ENCODE data around the gene NPLOC4. TPM values are rescaled to one million over a fixed set of nuclear protein-coding genes. Genes with fewer than 3 reads are reported as not detected.

NPLOC4 gene
- total RNA-seq, 3 donors from 2014 or later, result 78.4 to 89.5 (median 78.6) TPM

DNA sequence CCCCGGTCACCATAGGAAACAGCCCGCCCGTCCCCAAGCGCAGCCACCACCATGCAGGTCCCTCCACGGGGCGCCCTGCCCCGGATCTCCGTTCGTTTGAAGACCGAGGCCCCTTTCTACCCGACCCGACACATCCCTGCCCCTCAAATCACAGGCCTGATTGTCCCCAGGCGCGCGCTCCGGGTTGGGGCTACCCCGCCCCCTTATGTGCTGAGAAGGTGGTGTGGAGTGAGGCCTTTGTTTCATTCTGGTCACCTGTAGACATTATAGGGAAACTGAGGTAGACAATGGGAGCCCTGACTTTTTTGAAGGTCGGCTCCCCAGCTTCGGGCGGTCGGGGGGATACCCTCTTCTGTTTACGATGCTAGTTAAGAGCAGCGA lies 123.5 kb downstream of the NPLOC4 start:
- intact Hi-C loops (cut with DNase I, micrococcal nuclease), result loop anchor here in 1 of 2 donors (10.0 kb wide), 1 partner anchor 119 kb away; the partner anchor contains the start of gene BAHCC1
- H3K4me3 ChIP-seq, result peak overlapping the region; percentile 98
- H3K9me3 ChIP-seq, result no peaks in the 10 kb centered on the region
- peak; percentile 75 to 86 (median 85) for DNase-seq
- no peaks in the 10 kb centered on the region for H3K36me3 ChIP-seq (ENCODE audit: low read depth)
- ATAC-seq, result peak; percentile 25
- TF ChIP-seq CTCF (IDR thresholded peaks at IDR 0.05), result no peak
- H3K4me1 ChIP-seq (ENCODE audit: low read depth), result peaks cover 31% of the 10 kb centered on the region

DNA sequence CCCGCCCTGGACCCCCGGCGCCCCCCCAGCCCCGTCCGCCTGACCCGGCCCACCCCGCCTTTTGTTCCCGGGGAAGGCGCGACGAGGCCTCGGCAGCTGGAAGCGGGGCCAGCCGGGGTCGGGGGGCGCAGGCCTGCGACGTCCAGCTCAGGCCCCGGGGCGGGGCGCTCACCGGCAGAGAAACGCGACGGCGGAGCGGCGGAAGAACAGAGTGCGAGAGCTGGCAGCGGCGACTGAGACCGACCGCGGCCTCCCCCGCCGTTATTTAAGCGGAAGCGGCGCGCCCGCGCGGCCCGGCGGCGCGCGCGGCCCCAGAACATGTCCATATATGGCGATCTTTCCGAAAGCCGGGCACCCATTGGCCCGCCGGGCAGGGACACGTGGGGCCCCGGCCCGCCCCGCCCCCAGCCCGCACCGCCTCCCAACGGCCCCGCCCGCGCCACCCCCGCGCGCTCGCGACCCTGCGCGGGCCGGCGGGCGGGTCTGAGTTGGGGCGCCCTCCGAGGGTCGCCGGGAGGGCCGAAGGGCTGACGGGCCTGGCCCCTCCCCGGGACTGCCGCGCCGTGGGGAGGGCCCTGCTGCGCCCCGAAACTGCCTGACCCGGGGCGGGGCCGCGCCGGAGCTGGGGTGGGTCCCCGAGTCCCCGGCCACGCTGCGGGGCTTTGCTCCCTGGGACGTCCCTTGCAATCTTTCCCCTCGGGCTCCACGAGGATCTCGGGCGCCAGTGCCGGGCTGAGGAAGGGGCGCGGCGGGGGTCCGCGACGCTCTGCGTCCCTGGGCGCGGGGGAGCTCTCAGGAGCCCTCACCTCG lies 124.1 kb downstream of the NPLOC4 start, which contains the start of gene ACTG1:
Gene ACTG1, minus strand, starts transcription at position 238 of the 810 bp plus-strand sequence. CDS start 445 bp downstream, outside the sequence.
- intact Hi-C loops (cut with DNase I, micrococcal nuclease), result loop anchor here in 1 of 2 donors (10.0 kb wide), 1 partner anchor 118 kb away; the partner anchor contains the start of gene BAHCC1
- Histone ChIP-seq H3K4me3 (peak within 1 kb of the TSS; percentile 98), H3K4me1 (ENCODE audit: low read depth) (peaks cover 28% of the 10 kb centered on the region), H3K36me3 (ENCODE audit: low read depth) (no peaks in the 10 kb centered on the region), H3K9me3 (no peaks in the 10 kb centered on the region)
- TF ChIP-seq CTCF (IDR thresholded peaks at IDR 0.05), result no peak
- peak; percentile 60 for ATAC-seq
- DNase-seq, result peak; percentile 91 to 96 (median 96)

DNA sequence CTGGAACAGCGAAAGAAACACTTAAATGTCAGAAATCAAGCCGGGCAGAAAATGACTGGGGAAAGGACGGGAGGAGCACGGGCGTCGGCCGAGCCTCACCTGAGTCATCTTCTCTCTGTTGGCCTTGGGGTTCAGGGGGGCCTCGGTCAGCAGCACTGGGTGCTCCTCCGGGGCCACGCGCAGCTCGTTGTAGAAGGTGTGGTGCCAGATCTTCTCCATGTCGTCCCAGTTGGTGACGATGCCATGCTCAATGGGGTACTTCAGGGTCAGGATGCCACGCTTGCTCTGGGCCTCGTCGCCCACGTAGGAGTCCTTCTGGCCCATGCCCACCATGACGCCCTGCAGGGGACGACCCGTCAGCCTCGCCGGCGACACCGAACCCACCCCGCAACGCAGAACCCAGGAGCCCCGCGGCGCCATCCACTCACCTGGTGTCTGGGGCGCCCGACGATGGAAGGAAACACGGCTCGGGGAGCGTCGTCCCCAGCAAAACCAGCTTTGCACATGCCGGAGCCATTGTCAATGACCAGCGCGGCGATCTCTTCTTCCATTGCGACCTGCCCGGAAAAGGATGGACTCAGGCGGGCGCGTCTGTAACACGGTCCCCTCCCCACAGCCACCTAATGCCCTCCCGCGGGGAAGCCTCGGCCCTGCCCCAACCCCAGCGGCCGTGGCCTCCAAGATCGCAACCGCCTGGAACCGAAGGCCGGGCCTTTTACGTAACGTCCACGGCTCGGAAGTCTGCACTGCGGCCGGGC lies 124.9 kb downstream of the NPLOC4 start:
- intact Hi-C loops (cut with DNase I, micrococcal nuclease), result loop anchor here in 1 of 2 donors (10.0 kb wide), 1 partner anchor 117 kb away; the partner anchor contains the start of gene BAHCC1
- no peak for TF ChIP-seq CTCF (IDR thresholded peaks at IDR 0.05)
- no peaks in the 10 kb centered on the region for H3K36me3 ChIP-seq (ENCODE audit: low read depth)
- DNase-seq (peak; percentile 46 to 63 (median 63)), ATAC-seq (no peak)
- peaks cover 28% of the 10 kb centered on the region for H3K4me1 ChIP-seq (ENCODE audit: low read depth)
- no peaks in the 10 kb centered on the region for H3K9me3 ChIP-seq
- peak overlapping the region; percentile 98 for H3K4me3 ChIP-seq

DNA sequence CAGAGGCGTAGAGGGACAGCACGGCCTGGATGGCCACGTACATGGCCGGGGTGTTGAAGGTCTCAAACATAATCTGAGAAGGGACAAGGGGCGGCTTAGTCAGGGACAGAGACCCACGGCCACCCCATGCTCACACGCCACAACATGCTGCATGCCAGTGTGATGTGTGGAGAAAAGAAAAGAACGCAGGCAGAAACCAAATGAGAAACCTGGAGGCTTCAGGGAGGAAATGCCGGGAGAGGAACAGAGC lies 125.4 kb downstream of the NPLOC4 start:
- Histone ChIP-seq H3K4me3 (peak overlapping the region; percentile 98), H3K9me3 (no peaks in the 10 kb centered on the region), H3K4me1 (ENCODE audit: low read depth) (peaks cover 24% of the 10 kb centered on the region), H3K36me3 (ENCODE audit: low read depth) (no peaks in the 10 kb centered on the region)
- DNase-seq (no peak), ATAC-seq (no peak)
- intact Hi-C loops (cut with DNase I, micrococcal nuclease), result loop anchor here in 1 of 2 donors (10.0 kb wide), 1 partner anchor 117 kb away; the partner anchor contains the start of gene BAHCC1
- TF ChIP-seq CTCF (IDR thresholded peaks at IDR 0.05), result no peak

DNA sequence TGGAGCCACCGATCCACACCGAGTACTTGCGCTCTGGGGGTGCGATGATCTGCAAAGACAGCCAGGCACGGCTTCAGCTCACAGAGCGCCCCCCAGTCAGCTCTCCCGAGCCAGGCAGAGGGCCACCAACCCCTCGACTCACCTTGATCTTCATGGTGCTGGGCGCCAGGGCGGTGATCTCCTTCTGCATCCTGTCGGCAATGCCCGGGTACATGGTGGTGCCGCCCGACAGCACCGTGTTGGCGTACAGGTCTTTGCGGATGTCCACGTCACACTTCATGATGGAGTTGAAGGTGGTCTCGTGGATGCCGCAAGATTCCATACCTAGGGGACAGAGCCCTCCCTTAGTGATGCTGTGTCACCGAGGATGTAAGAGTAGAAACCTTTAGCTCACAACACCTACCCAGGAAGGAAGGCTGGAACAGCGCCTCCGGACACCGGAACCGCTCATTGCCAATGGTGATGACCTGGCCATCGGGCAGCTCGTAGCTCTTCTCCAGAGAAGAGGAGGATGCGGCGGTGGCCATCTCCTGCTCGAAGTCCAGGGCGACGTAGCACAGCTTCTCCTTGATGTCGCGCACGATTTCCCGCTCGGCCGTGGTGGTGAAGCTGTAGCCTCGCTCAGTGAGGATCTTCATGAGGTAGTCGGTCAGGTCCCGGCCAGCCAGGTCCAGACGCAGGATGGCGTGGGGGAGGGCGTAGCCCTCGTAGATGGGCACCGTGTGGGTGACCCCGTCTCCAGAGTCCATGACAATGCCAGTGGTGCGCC lies 125.9 kb downstream of the NPLOC4 start:
- H3K9me3 ChIP-seq, result no peaks in the 10 kb centered on the region
- H3K36me3 ChIP-seq (ENCODE audit: low read depth), result no peaks in the 10 kb centered on the region
- TF ChIP-seq CTCF (IDR thresholded peaks at IDR 0.05), result no peak
- H3K4me1 ChIP-seq (ENCODE audit: low read depth), result peaks cover 19% of the 10 kb centered on the region
- no peak for ATAC-seq
- H3K4me3 ChIP-seq, result peak overlapping the region; percentile 98
- intact Hi-C loops (cut with DNase I, micrococcal nuclease), result loop anchor here in 1 of 2 donors (10.0 kb wide), 1 partner anchor 116 kb away; the partner anchor contains the start of gene BAHCC1
- peak; percentile 38 to 66 (median 60) for DNase-seq

Data from mucosa of descending colon (tissue), 3 donors.